HG03066 (cell line): ENCODE measurements around the gene RPTOR.

ENCODE experiments used
- ATAC-seq: cut with Tn5 transposase; IDR thresholded peaks from one replicate; pipeline ENCODE4 v1.9.1; 2021; ENCODE audit warnings: low read depth; ENCODE audit not compliant: unreplicated experiment

The RPTOR gene

GRCh38 chr17:80822021-80822699, 277.5 kb downstream of the RPTOR start:
- ATAC-seq, result no peak

- no peak for ATAC-seq
Measured at GRCh38 chr17:80822700-80823410, 278.2 kb downstream of the RPTOR start.

GRCh38 chr17:80824549-80825470, 280.2 kb downstream of the RPTOR start:
- no peak for ATAC-seq

GRCh38 chr17:80825471-80826345, 281.1 kb downstream of the RPTOR start:
- ATAC-seq, result no peak

GRCh38 chr17:80826346-80826954, 281.8 kb downstream of the RPTOR start:
- no peak for ATAC-seq

GRCh38 chr17:80826955-80827645, 282.5 kb downstream of the RPTOR start:
- ATAC-seq, result no peak

DNA sequence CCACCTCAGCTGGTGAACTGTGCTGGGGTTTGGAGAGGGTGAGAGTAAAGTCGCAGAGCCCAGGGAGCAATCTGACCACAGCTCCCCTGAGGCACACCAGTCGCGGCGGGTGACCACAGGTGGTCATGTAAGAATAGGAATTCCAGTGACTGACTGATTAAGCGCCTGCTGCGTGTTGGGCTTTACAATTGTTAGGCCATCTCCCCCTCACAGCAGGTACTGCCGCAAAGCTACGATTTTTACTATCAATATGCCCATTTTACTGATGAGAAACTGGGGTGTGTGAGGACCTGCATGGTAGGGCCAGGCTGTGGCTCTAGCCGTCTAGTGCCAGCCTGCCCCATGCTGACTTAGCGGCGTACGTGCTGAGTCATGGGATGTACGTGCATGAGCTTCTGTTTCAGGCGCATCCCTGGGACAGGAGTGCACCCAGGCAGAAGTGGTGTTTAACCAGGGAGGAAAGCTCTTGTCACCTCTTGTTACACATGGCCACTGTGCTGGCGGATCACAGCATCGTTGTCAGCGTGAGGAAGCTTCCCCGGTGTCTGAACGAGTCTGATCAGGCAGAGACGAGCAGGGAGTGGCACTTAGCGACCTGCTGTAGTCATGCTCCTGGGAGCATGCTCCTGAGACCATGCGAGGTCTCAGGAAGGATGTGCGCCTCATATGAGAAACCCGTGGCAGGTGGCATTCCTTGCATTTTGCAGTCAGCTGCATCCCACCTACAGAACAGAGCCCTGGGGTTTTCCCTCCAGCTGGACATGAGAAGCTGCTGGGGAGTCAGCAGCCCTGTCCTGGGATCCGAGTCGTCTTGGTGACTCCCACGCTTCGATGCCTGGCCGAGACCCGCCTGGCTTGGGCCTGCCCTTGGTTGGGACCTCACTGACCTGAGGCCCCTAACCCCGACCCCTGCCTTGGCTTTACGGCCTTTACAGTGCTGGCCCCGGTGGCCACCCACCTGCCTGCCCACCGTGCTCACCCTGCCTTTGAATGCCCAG, 283.3 kb downstream of the RPTOR start:
- ATAC-seq, result no peak

GRCh38 chr17:80829166-80829813, 284.7 kb downstream of the RPTOR start:
- ATAC-seq, result no peak

- no peak for ATAC-seq
Measured at GRCh38 chr17:80830020-80830780, 285.6 kb downstream of the RPTOR start.

GRCh38 chr17:80831491-80831890, 286.9 kb downstream of the RPTOR start:
- no peak for ATAC-seq

- ATAC-seq, result no peak
Measured at GRCh38 chr17:80832266-80832676, 287.6 kb downstream of the RPTOR start.

GRCh38 chr17:80832888-80833583, 288.4 kb downstream of the RPTOR start:
- peak; percentile 75 for ATAC-seq

DNA sequence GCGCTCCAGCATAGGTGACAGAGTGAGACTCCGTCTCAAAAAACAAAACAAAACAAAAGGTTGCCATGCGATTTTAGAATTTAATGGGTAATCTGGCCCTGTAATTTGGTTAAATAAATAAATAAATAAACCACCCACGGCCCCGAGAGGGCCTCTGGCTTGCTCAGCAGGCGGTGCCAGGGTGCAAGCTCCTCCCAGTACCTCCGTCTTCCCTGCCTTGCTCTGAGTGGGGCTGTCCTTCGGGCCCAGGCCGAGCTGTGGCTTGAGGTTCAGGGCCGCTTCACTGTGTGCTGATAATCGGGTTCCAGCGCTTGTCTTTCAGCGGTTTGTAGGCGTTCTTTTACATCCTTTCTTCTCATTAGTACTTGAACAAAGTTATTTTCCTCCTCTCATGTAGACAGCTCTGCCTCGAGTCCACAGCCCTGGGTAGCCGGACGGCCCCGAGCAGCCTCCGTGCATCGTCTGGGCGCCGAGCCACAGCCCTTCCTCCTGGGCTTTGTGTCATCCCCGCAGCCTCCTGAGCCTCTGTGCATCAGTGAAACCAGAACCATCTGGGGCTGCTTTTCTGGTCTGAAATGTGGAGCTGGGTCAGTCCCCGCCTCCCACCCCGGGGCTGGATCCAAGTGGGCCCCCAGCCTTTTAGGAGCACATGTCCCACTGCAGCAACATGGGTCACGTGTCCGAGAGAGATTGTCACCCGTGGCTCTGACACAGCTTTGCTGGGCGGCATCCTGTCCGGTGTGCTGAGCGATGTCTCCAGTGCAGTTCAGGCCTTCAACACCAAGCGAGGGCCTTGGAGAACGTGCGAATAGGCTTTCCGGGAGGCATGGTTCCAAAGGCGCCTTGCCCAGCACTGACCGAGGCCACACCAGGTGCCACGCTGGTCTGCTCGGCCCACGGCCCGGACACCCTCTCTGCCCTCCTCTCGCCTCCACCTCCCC, 289.6 kb downstream of the RPTOR start:
- ATAC-seq, result no peak

DNA sequence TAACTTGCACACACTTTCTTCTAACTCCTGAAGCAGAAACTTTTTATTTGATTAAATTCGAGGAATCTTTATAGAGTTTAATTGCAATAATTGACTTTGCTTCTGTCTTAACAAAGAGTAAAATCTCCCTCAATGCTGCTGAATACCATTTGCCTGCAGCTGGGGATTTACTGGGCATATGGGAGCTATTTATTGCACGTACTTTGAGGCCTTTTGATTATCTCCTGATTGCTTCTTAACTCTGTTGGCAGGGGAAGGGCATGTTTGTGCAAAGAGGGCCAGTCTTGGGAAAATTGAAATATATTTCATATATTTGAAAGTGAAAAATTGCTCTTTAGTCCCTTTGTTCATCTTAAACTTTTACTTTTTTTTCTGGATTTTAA, 290.2 kb downstream of the RPTOR start:
- no peak for ATAC-seq
